GM21825 (cell line): ENCODE measurements around the gene PCDHA13.
"Not testable (repeated sequence)": the region's sequence is repeated elsewhere in the genome, so short reads cannot be mapped to it uniquely, and the experiment has no call there.

ENCODE experiments used
- ATAC-seq: cut with Tn5 transposase; IDR thresholded peaks from one replicate; pipeline ENCODE4 v1.9.1; 2021; ENCODE audit warnings: mild to moderate bottlenecking, moderate library complexity; ENCODE audit not compliant: unreplicated experiment

PCDHA13 gene

GRCh38 chr5:140868721-140869554 is 13.0 kb upstream of the PCDHA13 start, which contains the start of gene PCDHA11:
TSS of gene PCDHA11 (plus strand) at chr5:140868957. CDS start at chr5:140869104, 147 bp downstream.
- ATAC-seq, result no peak

GRCh38 chr5:140869555-140869886 is 12.4 kb upstream of the PCDHA13 start:
- no peak for ATAC-seq

- ATAC-seq, result no peak
These were observed 11.4 kb upstream of the PCDHA13 start for GRCh38 chr5:140870221-140871201.

GRCh38 chr5:140875085-140876065 is 6.5 kb upstream of the PCDHA13 start, which contains the start of gene PCDHA12:
TSS of gene PCDHA12 (plus strand) at chr5:140875308. CDS start at chr5:140875473, 165 bp downstream.
- no peak for ATAC-seq

GRCh38 chr5:140876541-140877261 is 5.2 kb upstream of the PCDHA13 start:
- ATAC-seq, result not testable (repeated sequence)

GRCh38 chr5:140877262-140877581 is 4.7 kb upstream of the PCDHA13 start:
- ATAC-seq, result no peak

GRCh38 chr5:140882591-140882899 is 621 bp downstream of the PCDHA13 start:
- no peak for ATAC-seq

GRCh38 chr5:140883373-140883772 is 1.4 kb downstream of the PCDHA13 start:
- ATAC-seq, result no peak

- ATAC-seq, result no peak
These were observed 2.2 kb downstream of the PCDHA13 start for GRCh38 chr5:140883927-140884697.

- ATAC-seq, result no peak
These were observed 34.4 kb downstream of the PCDHA13 start for GRCh38 chr5:140916325-140916724.

GRCh38 chr5:140923601-140924000 is 41.7 kb downstream of the PCDHA13 start:
- ATAC-seq, result no peak

GRCh38 chr5:140925806-140926442 is 44.0 kb downstream of the PCDHA13 start, which contains the start of gene PCDHAC1:
TSS of gene PCDHAC1 (plus strand) at chr5:140926299. CDS start at chr5:140926893, 594 bp downstream.
- no peak for ATAC-seq

GRCh38 chr5:140926443-140927227 is 44.7 kb downstream of the PCDHA13 start:
- ATAC-seq, result no peak

- ATAC-seq, result no peak
These were observed 45.3 kb downstream of the PCDHA13 start for GRCh38 chr5:140927228-140927573.
